Thyroid gland (tissue), 4 donors: ENCODE results near the gene CHAC1.

Experiments
- CTCF ChIP-seq, 6 experiments: fragments of 200-600 bp in 3 of 6; fragments of 450-650 bp in 3 of 6; sonication (generic) in 3 of 6; IDR thresholded peaks; one replicate each; pipeline ENCODE4 v1.5.1; 2016 to 2019; ENCODE audit warnings: antibody characterized with exemption in 6 of 6, mild to moderate bottlenecking in 2 of 6, inconsistent platforms in 1 of 6, moderate library complexity in 1 of 6
- POLR2A ChIP-seq, 2 donors: fragments of 450-650 bp; IDR thresholded peaks; one replicate each; pipeline ENCODE4 v1.6.1; 2017; ENCODE audit warnings: antibody characterized with exemption in 2 of 2, mild to moderate bottlenecking in 2 of 2, moderate library complexity in 1 of 2

DNA sequence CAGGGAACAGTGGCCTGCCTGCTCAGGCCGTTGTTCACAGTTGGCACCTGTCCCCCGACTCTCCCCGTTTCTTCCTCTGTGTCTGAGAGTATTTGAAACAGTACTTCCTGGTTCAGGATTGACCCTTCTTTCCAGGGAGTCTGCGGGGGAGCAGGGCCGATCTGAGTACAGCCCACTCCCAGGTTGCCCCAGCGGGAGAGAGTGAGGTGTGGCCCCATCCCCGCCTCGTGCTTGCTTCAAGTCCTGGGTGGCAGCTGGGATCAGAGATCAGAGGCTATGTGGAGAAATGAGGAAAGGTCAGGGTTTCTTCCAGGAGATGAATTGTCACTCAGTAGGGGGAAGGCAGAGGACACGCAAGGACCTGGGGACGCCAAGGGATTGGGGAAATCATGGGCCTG, 30.7 kb upstream of the CHAC1 start:
- TF ChIP-seq CTCF (IDR thresholded peaks at IDR 0.05) (no peak), POLR2A (IDR thresholded peaks at IDR 0.05) (no peak)
